Caco-2 (cell line): ENCODE results near the gene SOBP. TPM values are rescaled to one million over a fixed set of nuclear protein-coding genes. Genes with fewer than 3 reads are reported as not detected.

Experiments
- BruUV-seq: library from RNA; stranded (reverse); fragments of 400-500 nt; replicated peaks from 2 replicates; lab custom pipeline; 2021; lab: Mats Ljungman, UMichigan
- CTCF ChIA-PET: fragments of 300-600 bp; sonication (Branson Sonifier 250); formaldehyde crosslinking; loops from one replicate; lab custom pipeline; 2022; ENCODE audit warnings: antibody characterized with exemption; lab: Charles Lee
- POLR2A ChIA-PET: fragments of 300-600 bp; sonication (Branson Sonifier 250); formaldehyde crosslinking; loops from one replicate; lab custom pipeline; 2022; ENCODE audit warnings: antibody characterized with exemption; lab: Charles Lee
- DNase-seq, 2 experiments: peaks; one replicate each; pipeline versions ENCODE4 v3.0.0 to v3.0.0-alpha.2; 2020 to 2022
- H3K27me3 ChIP-seq: replicated peaks from 2 replicates; pipeline ENCODE4 v1.6.0; 2011; ENCODE audit warnings: low read length; ENCODE audit not compliant: control insufficient read depth, insufficient read depth
- H3K36me3 ChIP-seq: 2 replicates; pipeline ENCODE4 v1.5.1; 2011; ENCODE audit warnings: low read length; ENCODE audit not compliant: control insufficient read depth, insufficient read depth
- H3K4me1 ChIP-seq: fragments of 250-450 bp; sonication (Bioruptor Pico); 2 replicates; pipeline ENCODE4 v1.5.1; 2020; ENCODE audit warnings: mild to moderate bottlenecking
- H3K4me3 ChIP-seq: 2 replicates; pipeline ENCODE4 v1.5.1; 2011; ENCODE audit warnings: low read depth, mild to moderate bottlenecking, control low read depth, low read length
- H3K9me3 ChIP-seq: fragments of 250-450 bp; sonication (Bioruptor Pico); 2 replicates; pipeline ENCODE4 v1.5.1; 2020; ENCODE audit warnings: mild to moderate bottlenecking, moderate library complexity
- H3K27ac Mint-ChIP-seq: one replicate; pipeline ENCODE4 v1.8.0; 2022; ENCODE audit warnings: mixed read lengths; ENCODE audit not compliant: unreplicated experiment
- H3K27me3 Mint-ChIP-seq: one replicate; pipeline ENCODE4 v1.8.0; 2022; ENCODE audit warnings: mixed read lengths; ENCODE audit not compliant: insufficient read depth, unreplicated experiment
- H3K36me3 Mint-ChIP-seq: one replicate; pipeline ENCODE4 v1.8.0; 2022; ENCODE audit warnings: mild to moderate bottlenecking, mixed read lengths; ENCODE audit not compliant: insufficient read depth, unreplicated experiment
- H3K4me1 Mint-ChIP-seq: one replicate; pipeline ENCODE4 v1.8.0; 2022; ENCODE audit warnings: low read depth, mixed read lengths; ENCODE audit not compliant: unreplicated experiment
- H3K4me3 Mint-ChIP-seq: one replicate; pipeline ENCODE4 v1.8.0; 2022; ENCODE audit warnings: mild to moderate bottlenecking, moderate library complexity, mixed read lengths; ENCODE audit not compliant: unreplicated experiment
- H3K9me3 Mint-ChIP-seq: one replicate; pipeline ENCODE4 v1.8.0; 2022; ENCODE audit warnings: mixed read lengths; ENCODE audit not compliant: unreplicated experiment
- intact Hi-C: fragments of 100-400 bp; cut with micrococcal nuclease; formaldehyde crosslinking; loops from one replicate; pipeline ENCODE4 v1.10.0; 2022; ENCODE audit not compliant: unreplicated experiment
- total RNA-seq: library from RNA; stranded (reverse); gene quantifications from 2 replicates; pipeline ENCODE4 v1.2.3, GENCODE V29; 2022
- TF ChIP-seq, protein P1 (sequence below), 2 experiments: fragments of 200-600 bp in 1 of 2; IDR thresholded peaks; 1 replicate in 1 of 2; 2 replicates in 1 of 2; pipeline versions ENCODE4 v1.5.1 to v1.8.0; 2011 to 2022; ENCODE audit warnings: antibody characterized with exemption in 1 of 2, control low read depth in 1 of 2, inconsistent platforms in 1 of 2, low read depth in 1 of 2, low read length in 1 of 2, mild to moderate bottlenecking in 1 of 2, moderate library complexity in 1 of 2; ENCODE audit not compliant: insufficient read depth in 1 of 2, severe bottlenecking in 1 of 2, unreplicated experiment in 1 of 2

The SOBP gene
- total RNA-seq, 1 experiment from 2014 or later, result not detected

DNA sequence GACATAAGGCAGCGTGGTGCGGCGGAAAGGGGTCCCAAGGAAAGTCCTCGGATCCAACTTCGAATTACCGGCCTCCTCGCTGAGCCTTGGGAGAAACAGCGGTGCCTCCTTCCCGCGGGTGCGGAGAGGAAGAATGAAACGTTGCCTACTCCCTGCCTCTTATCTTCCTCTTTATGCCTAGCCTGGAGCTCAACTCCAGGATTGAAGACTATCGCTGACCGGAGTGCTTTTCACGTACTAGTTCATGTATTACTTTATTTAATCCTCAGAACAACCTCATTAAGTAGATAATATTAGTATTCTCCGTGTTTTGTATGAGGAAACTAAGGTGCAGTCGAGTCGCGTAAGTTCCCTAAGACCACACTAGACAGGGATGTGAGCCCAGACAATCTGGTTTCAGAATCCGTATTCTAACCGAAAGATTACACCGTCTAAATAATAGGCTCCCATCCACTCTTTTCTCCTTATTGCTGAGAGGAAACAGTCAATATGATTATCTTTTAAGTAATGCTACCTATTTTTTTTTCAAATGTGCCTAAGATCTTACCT, 29.8 kb upstream of the SOBP start:
- H3K36me3 Mint-ChIP-seq, result no peaks in the 10 kb centered on the region
- TSS peak; percentile 80 for BruUV-seq
- H3K4me1 ChIP-seq, result no peaks in the 10 kb centered on the region
- no peaks in the 10 kb centered on the region for H3K27me3 Mint-ChIP-seq
- H3K9me3 ChIP-seq, result no peaks in the 10 kb centered on the region
- ChIA-PET POLR2A (interaction anchor here (0.6 to 2.0 kb wide), 4 partner anchors 11 to 212 kb away, joined by 3 to 10 read pairs (median 4); no protein-coding TSS in a partner anchor), CTCF (interaction anchor here (0.5 to 1.9 kb wide), 6 partner anchors 22 to 346 kb away, joined by 3 to 44 read pairs (median 4); no protein-coding TSS in a partner anchor)
- peak overlapping the region; percentile 88 for H3K4me3 Mint-ChIP-seq
- H3K27ac Mint-ChIP-seq, result peak overlapping the region; percentile 89
- intact Hi-C loops, result no loop called here
- H3K4me3 ChIP-seq, result peak overlapping the region; percentile 85
- H3K27me3 ChIP-seq, result no peaks in the 10 kb centered on the region
- TF ChIP-seq, protein P1, sequence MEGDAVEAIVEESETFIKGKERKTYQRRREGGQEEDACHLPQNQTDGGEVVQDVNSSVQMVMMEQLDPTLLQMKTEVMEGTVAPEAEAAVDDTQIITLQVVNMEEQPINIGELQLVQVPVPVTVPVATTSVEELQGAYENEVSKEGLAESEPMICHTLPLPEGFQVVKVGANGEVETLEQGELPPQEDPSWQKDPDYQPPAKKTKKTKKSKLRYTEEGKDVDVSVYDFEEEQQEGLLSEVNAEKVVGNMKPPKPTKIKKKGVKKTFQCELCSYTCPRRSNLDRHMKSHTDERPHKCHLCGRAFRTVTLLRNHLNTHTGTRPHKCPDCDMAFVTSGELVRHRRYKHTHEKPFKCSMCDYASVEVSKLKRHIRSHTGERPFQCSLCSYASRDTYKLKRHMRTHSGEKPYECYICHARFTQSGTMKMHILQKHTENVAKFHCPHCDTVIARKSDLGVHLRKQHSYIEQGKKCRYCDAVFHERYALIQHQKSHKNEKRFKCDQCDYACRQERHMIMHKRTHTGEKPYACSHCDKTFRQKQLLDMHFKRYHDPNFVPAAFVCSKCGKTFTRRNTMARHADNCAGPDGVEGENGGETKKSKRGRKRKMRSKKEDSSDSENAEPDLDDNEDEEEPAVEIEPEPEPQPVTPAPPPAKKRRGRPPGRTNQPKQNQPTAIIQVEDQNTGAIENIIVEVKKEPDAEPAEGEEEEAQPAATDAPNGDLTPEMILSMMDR (IDR thresholded peaks at IDR 0.05; ENCODE audit: insufficient read depth in 1 of 2, low read depth in 1 of 2, low read length in 1 of 2, severe bottlenecking in 1 of 2, unreplicated experiment in 1 of 2), result no peak
- H3K36me3 ChIP-seq, result no peaks in the 10 kb centered on the region
- H3K9me3 Mint-ChIP-seq, result no peaks in the 10 kb centered on the region
- DNase-seq, result no peak
- peaks cover 6% of the 10 kb centered on the region for H3K4me1 Mint-ChIP-seq

DNA sequence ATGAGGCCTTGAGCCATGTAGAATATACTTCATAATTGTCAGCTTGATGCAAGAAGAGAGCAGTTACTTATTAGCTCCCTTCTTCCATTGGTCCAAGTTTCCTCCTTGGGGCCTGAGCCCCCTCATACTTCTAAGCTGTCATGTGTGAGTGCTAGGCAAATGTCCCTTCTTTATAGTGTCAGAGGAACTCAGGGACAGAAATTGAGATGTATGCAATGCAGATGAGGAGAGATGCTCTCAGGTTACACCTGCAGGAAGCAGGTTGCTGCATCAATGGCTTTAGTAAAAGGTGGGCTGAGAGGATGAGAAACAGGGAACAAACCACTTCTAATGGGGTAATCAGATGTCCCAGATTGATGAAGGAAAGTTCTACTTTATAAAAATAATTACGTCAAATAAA, 23.9 kb upstream of the SOBP start:
- Mint-ChIP-seq H3K36me3 (no peaks in the 10 kb centered on the region), H3K27ac (no peak overlapping the region), H3K27me3 (peaks cover 2% of the 10 kb centered on the region), H3K4me3 (no peak overlapping the region), H3K4me1 (no peaks in the 10 kb centered on the region), H3K9me3 (no peaks in the 10 kb centered on the region)
- TF ChIP-seq, protein P1 (IDR thresholded peaks at IDR 0.05; ENCODE audit: insufficient read depth in 1 of 2, low read depth in 1 of 2, low read length in 1 of 2, severe bottlenecking in 1 of 2, unreplicated experiment in 1 of 2), result no peak
- no peaks in the 10 kb centered on the region for H3K4me1 ChIP-seq
- CTCF ChIA-PET, result no interaction called here
- POLR2A ChIA-PET, result no interaction called here
- no peak for DNase-seq
- H3K27me3 ChIP-seq, result no peaks in the 10 kb centered on the region
- H3K36me3 ChIP-seq, result no peaks in the 10 kb centered on the region
- no TSS peak for BruUV-seq
- intact Hi-C loops, result no loop called here
- no peaks in the 10 kb centered on the region for H3K9me3 ChIP-seq
- no peak overlapping the region for H3K4me3 ChIP-seq

DNA sequence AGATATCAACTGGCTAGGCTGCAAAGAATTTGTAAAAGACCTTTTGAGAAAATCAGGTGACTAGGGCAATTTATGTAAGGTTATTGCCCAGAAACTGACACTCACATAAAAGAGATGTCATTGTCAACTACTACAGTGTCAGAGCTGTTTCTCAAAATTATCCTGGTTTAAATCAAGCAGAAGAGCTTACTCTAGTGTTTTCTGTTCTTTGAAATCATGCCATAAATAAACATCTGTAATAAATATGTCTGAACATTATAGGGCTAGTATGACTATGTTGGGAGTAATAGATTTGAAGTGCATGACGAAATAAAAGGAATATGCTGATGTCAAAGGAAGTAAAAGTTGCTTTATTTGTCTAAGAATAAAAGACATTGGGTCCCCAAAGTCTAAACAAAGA, 19.6 kb upstream of the SOBP start:
- H3K27me3 Mint-ChIP-seq, result peaks cover 2% of the 10 kb centered on the region
- intact Hi-C loops, result no loop called here
- TF ChIP-seq, protein P1 (IDR thresholded peaks at IDR 0.05; ENCODE audit: insufficient read depth in 1 of 2, low read depth in 1 of 2, low read length in 1 of 2, severe bottlenecking in 1 of 2, unreplicated experiment in 1 of 2), result no peak
- Histone ChIP-seq H3K27me3 (no peaks in the 10 kb centered on the region), H3K4me3 (no peak overlapping the region), H3K4me1 (no peaks in the 10 kb centered on the region; the same call in 1 of the 2 replicates), H3K36me3 (no peaks in the 10 kb centered on the region), H3K9me3 (no peaks in the 10 kb centered on the region)
- no peak for DNase-seq
- ChIA-PET CTCF (no interaction called here), POLR2A (interaction anchor here (1.3 kb wide), 1 partner anchor 11 kb away, joined by 3 read pairs; the partner anchor contains the start of gene PDSS2)
- H3K4me1 Mint-ChIP-seq, result no peaks in the 10 kb centered on the region
- H3K4me3 Mint-ChIP-seq, result no peak overlapping the region
- no TSS peak for BruUV-seq
- no peak overlapping the region for H3K27ac Mint-ChIP-seq
- H3K9me3 Mint-ChIP-seq, result no peaks in the 10 kb centered on the region
- no peaks in the 10 kb centered on the region for H3K36me3 Mint-ChIP-seq
